Keratinocyte (primary cell): ENCODE measurements around the gene SPTBN1. TPM values are rescaled to one million over a fixed set of nuclear protein-coding genes. Genes with fewer than 3 reads are reported as not detected.

Source experiments
- DNase-seq: peaks from one replicate; pipeline ENCODE4 v3.0.0-alpha.2; 2011; ENCODE audit warnings: low read depth, missing footprints, low spot score
- FAIRE-seq: peaks from 2 replicates; lab custom pipeline; 2011; peaks lifted over from hg19 to GRCh38; lab: Jason Lieb, UNC
- H2AFZ ChIP-seq: 2 replicates; pipeline ENCODE4 v1.6.0; 2012; ENCODE audit warnings: low read length, control low read depth, inconsistent platforms; ENCODE audit not compliant: control insufficient read depth
- H3K27ac ChIP-seq: 2 replicates; pipeline ENCODE4 v1.5.1; 2011; ENCODE audit warnings: low read length; ENCODE audit not compliant: control insufficient read depth, insufficient read depth
- H3K27me3 ChIP-seq: 3 replicates; pipeline ENCODE4 v1.6.0; 2011; ENCODE audit warnings: low read length; ENCODE audit not compliant: control insufficient read depth, insufficient read depth; ENCODE audit errors: extremely low read depth
- H3K36me3 ChIP-seq, 2 experiments: 2 replicates in 1 of 2; 3 replicates in 1 of 2; pipeline ENCODE4 v1.5.1; 2011; ENCODE audit warnings: low read length in 2 of 2, mild to moderate bottlenecking in 1 of 2; ENCODE audit not compliant: control insufficient read depth in 2 of 2, insufficient read depth in 2 of 2; ENCODE audit errors: extremely low read depth in 1 of 2
- H3K4me1 ChIP-seq: 3 replicates; pipeline ENCODE4 v1.5.1; 2011; ENCODE audit warnings: low read length; ENCODE audit not compliant: control insufficient read depth, insufficient read depth; ENCODE audit errors: extremely low read depth
- H3K4me2 ChIP-seq: 3 replicates; pipeline ENCODE4 v1.6.0; 2011; ENCODE audit warnings: low read depth, low read length; ENCODE audit not compliant: control insufficient read depth, insufficient read depth; ENCODE audit errors: extremely low read depth
- H3K4me3 ChIP-seq, 3 experiments: fragments of 200-600 bp in 1 of 3; sonication (generic) in 1 of 3; 2 replicates in 2 of 3; 3 replicates in 1 of 3; pipeline ENCODE4 v1.5.1; 2011 to 2016; ENCODE audit warnings: low read length in 3 of 3, mild to moderate bottlenecking in 3 of 3, control low read depth in 2 of 3, inconsistent platforms in 1 of 3, low read depth in 1 of 3, mixed read lengths in 1 of 3, mixed run types in 1 of 3, moderate library complexity in 1 of 3; ENCODE audit not compliant: control insufficient read depth in 2 of 3, insufficient read depth in 2 of 3; ENCODE audit errors: extremely low read depth in 1 of 3
- H3K79me2 ChIP-seq: 2 replicates; pipeline ENCODE4 v1.6.0; 2012; ENCODE audit warnings: low read length; ENCODE audit not compliant: control insufficient read depth, insufficient read depth
- H3K9ac ChIP-seq: 3 replicates; pipeline ENCODE4 v1.6.0; 2011; ENCODE audit warnings: low read length; ENCODE audit not compliant: control insufficient read depth, insufficient read depth; ENCODE audit errors: extremely low read depth
- H3K9me1 ChIP-seq: 3 replicates; pipeline ENCODE4 v1.6.0; 2011; ENCODE audit warnings: low read length; ENCODE audit not compliant: control insufficient read depth, insufficient read depth; ENCODE audit errors: extremely low read depth
- H3K9me3 ChIP-seq: 2 replicates; pipeline ENCODE4 v1.5.1; 2012; ENCODE audit warnings: low read depth, low read length; ENCODE audit not compliant: control insufficient read depth
- H4K20me1 ChIP-seq: 3 replicates; pipeline ENCODE4 v1.6.0; 2011; ENCODE audit warnings: low read length; ENCODE audit not compliant: control insufficient read depth, insufficient read depth; ENCODE audit errors: extremely low read depth
- CTCF ChIP-seq, 3 experiments: IDR thresholded peaks in 1 of 3; conservative IDR thresholded peaks in 1 of 3; optimal IDR thresholded peaks in 1 of 3; 2 replicates in 2 of 3; 3 replicates in 1 of 3; pipeline versions ENCODE3 to v1.5.1; 2011; ENCODE audit warnings: low read length in 3 of 3, mild to moderate bottlenecking in 3 of 3, moderate library complexity in 2 of 3, control low read depth in 1 of 3, inconsistent platforms in 1 of 3; ENCODE audit not compliant: insufficient read depth in 2 of 3; ENCODE audit errors: extremely low read depth in 1 of 3
- EZH2 ChIP-seq: IDR thresholded peaks from one replicate; pipeline ENCODE4 v1.6.1; 2012; ENCODE audit warnings: inconsistent platforms, mild to moderate bottlenecking, low read length, moderate library complexity
- dilution Hi-C: fragments of 300-500 bp; cut with MboI; formaldehyde crosslinking; loops from one replicate; pipeline ENCODE4 v1.7.0; 2020; ENCODE audit warnings: low sequenced_read_pairs; ENCODE audit not compliant: extremely low pct_ligation_motif_present
- polyA plus RNA-seq, 5 experiments: library from polyadenylated mRNA; depleted of rRNA in 3 of 5; stranded (reverse) in 3 of 5; stranded (forward) in 1 of 5; unstranded in 1 of 5; fragments of >200 nt; gene quantifications; 1 replicate in 1 of 5; 2 replicates in 3 of 5; 3 replicates in 1 of 5; pipeline versions ENCODE4 v1.2.1 to v1.2.3, GENCODE V29; 2011 to 2012; ENCODE audit warnings: missing spikeins in 2 of 5, low read depth in 1 of 5, low replicate concordance in 1 of 5

SPTBN1 gene
- polyA plus RNA-seq, 1 donor (not counting 4 experiments of a cell fraction or from before 2014, with no cell fraction given): 40.0 TPM

- Histone ChIP-seq H3K4me3 (no peak overlapping the region), H3K9ac (no peak overlapping the region), H4K20me1 (peaks cover 7% of the 10 kb centered on the region), H3K9me1 (peaks cover 2% of the 10 kb centered on the region), H3K27me3 (no peaks in the 10 kb centered on the region), H3K9me3 (no peaks in the 10 kb centered on the region), H3K4me2 (no peak overlapping the region), H2AFZ (no peak overlapping the region), H3K27ac (no peak overlapping the region), H3K79me2 (peaks cover 77% of the 10 kb centered on the region), H3K36me3 (peaks cover 8 to 12% of the 10 kb centered on the region in 2 experiments), H3K4me1 (peaks cover 18% of the 10 kb centered on the region)
- dilution Hi-C loops: no loop called here
- TF ChIP-seq CTCF (optimal IDR thresholded peaks at IDR 0.05 in 1 of 3, IDR thresholded peaks at IDR 0.05 in 1 of 3, conservative IDR thresholded peaks at IDR 0.05 in 1 of 3; ENCODE audit: extremely low read depth in 1 of 3, insufficient read depth in 2 of 3, low read length in 3 of 3) (no peak), EZH2 (no peak)
- DNase-seq (no peak), FAIRE-seq (no peak)
These were observed 153.1 kb downstream of the SPTBN1 start for GRCh38 chr2:54609241-54609640.

GRCh38 chr2:54609647-54610046 lies 153.5 kb downstream of the SPTBN1 start:
- no peak for TF ChIP-seq EZH2
- no peak for TF ChIP-seq CTCF (optimal IDR thresholded peaks at IDR 0.05 in 1 of 3, IDR thresholded peaks at IDR 0.05 in 1 of 3, conservative IDR thresholded peaks at IDR 0.05 in 1 of 3; ENCODE audit: extremely low read depth in 1 of 3, insufficient read depth in 2 of 3, low read length in 3 of 3)
- DNase-seq (no peak), FAIRE-seq (no peak)
- dilution Hi-C loops: no loop called here
- Histone ChIP-seq H3K9me1 (peaks cover 2% of the 10 kb centered on the region), H4K20me1 (peaks cover 7% of the 10 kb centered on the region), H3K4me1 (peaks cover 18% of the 10 kb centered on the region), H3K27me3 (no peaks in the 10 kb centered on the region), H3K27ac (no peak overlapping the region), H3K79me2 (peaks cover 73% of the 10 kb centered on the region), H3K9me3 (no peaks in the 10 kb centered on the region), H3K4me3 (no peak overlapping the region), H3K36me3 (peaks cover 8 to 12% of the 10 kb centered on the region in 2 experiments), H3K9ac (no peak overlapping the region), H2AFZ (no peak overlapping the region), H3K4me2 (no peak overlapping the region)
